ENCODE measurements around the gene DOP1A.
A peak's percentile ranks its signal among the peaks of the same experiment; 100 is the strongest.
"Not testable (repeated sequence)": the region's sequence is repeated elsewhere in the genome, so short reads cannot be mapped to it uniquely, and the experiment has no call there.

The DOP1A gene

DNA sequence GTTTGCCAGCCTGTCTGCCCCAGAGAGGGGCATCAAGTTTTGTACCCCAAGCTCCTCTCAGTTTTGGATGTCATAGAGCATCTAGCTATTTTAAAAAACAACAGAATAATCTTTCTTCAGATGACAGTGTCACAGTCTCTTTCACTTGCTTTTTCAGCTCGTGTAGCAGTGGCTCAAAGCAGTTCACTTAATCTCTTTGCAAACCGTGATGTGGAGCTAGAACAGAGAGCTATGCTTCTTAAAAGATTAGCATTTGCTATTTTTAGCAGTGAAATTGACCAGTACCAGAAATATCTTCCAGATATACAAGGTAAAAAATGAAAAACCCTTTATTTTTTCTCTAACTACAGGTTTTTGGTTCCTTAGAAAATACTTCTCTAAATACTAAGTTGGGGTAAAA lies 88.3 kb downstream of the DOP1A start:
- no peak for DNase-seq

DNA sequence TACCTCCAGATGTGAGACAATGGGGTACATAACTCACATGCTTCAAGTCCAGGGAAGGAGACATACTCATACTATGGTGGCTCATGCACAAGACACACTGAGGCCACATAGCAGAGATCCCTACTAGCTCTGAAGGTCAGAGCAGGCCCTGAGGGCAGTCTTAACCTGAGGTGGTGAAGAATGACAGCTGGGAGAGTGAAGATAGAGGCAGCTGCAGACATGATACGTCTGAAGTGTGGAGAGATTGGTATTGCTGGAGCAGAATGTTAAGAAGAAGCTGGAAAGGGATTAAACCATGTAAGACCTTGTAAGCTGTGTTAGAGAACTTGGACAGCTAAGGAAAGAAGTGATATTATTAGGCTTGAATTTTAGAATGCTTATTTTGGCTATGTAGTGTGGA lies 92.7 kb downstream of the DOP1A start:
- DNase-seq: no peak

DNA sequence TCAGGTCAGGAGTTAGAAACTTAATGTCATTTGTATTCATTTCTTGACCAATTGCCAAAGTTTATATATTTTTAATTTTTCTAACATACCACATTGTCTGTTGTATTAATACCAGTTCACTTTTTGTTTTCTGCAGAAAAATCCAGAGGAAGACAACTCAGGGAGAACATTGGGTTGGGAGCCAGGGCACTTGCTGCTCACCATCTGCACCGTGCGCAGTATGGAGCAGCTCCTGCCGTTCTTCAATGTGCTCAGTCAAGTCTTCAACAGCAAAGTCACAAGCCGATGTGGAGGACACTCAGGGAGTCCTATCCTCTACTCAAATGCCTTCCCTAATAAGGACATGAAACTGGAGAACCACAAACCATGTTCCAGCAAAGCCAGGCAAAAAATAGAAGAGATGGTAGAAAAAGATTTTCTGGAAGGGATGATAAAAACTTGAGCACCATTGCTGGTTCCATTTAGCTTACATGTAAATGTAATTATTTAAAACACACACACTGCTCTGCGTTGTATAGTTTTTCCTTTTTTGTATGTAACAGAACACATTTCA lies 100.3 kb downstream of the DOP1A start:
- no peak for DNase-seq

DNA sequence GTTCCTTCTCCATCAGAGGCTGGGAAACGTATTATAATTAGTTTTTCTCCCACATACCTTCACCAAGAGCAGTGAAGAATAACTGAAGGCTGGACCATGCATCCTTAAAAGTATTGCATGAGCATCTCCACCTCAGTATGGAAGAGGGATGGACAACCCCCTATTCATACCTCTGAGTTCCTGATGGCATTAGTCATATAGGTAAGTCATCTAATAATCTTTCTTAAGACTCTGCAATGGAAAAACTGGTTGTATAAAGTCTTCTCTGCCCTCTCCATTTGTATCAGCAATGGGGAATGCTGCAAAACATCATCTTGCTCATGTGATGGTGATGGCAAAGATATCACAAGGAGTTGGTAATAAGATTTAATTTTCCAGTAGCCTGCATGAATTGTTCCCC lies 101.1 kb downstream of the DOP1A start:
- DNase-seq: no peak

DNA sequence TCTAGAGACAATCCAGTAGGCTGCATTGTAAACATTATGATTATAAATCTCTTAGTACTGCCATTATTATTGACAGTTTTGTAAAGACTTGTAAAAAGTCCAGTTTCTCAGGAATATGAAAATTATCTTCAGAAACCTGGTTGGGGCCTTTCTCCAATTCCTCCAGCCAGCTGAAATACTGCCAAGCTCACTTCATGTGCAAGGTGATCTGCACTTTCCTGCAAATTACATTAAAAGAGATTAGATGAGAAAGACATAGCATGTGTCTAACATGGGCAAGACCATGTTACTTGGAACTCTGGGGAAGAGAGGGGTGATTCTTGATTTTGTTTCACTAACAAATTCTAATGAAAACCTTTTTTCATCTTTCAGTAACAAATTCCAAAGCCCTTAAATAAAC lies 101.6 kb downstream of the DOP1A start:
- no peak for DNase-seq

DNA sequence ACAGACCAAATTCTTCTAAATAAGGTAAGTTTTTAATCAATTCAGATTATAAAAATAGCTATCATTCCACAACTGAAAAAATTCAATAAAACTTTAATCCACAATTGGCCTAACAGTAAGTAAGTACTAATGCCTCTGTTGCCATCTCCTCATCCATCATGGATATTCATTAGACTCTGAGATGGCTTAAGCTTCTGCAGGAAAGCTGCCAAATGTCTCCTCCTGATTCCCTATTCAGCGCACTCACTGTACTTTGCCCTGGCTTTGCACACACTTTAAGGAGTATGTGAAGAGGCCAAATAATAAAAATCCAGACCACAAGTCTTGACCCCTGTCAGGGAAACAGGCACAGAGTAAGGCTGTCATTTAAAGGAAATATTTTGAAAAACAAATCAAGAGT lies 102.0 kb downstream of the DOP1A start:
- DNase-seq: no peak

DNA sequence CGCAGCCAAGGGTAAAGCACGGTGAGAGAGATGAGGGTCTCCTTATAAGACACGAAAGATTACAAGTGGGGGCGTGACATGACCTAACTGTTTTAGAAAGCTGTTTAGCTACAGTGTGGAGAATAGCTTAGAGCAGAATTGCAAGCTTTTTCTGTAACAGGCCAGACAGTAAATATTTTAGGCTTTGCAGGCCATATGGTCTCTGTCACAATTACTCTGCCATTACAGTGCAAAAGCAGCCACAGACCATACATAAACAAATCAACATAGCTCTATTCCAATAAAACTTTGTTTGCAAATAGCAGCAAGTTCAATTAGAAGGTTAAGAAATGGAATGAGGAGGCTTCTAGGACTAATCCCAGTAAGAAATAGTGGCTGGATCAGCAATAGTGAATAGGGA lies 108.8 kb downstream of the DOP1A start:
- DNase-seq: no peak

DNA sequence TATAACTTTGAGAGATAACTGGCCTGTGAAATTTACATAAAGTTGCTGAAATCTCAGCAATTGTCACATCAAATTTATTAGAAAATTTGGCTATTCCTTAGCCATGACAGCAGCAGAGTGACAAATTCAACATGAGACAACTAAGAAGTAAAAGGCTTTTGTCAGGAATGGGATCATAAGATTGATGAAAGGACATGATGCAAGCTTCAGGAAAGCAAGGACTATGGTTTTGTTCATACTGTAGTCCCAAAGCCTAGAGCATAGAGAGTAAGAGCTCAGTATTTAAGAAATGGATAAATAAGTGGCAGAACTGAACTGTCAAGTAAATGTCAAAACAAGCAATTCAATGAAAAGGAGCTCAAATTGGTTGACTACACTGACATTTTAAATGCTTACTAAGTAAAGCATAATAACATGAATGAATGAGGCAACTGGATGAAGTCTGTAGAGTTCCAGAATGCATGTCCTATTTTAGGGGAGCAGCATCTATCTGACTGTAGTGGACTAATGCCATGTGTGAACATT lies 113.0 kb downstream of the DOP1A start:
- DNase-seq: no peak

DNA sequence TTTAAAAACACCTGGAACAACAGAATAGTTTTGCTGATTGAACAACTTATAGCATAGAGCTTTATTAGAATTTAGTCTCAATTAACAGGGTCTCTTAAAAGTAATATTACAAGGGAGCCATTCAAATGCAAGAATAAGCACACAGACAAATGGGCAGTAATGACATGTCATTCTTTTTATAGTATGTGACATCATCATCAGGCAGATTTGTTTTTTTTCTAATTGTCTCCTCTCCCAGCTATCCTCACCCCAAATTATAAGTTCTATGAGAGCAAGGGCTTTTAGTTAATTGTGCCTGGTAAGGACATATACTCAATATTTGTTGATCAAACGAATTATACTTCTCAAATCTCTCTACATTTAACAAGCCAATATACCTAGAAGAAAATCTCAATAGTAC lies 114.6 kb downstream of the DOP1A start:
- DNase-seq: no peak

DNA sequence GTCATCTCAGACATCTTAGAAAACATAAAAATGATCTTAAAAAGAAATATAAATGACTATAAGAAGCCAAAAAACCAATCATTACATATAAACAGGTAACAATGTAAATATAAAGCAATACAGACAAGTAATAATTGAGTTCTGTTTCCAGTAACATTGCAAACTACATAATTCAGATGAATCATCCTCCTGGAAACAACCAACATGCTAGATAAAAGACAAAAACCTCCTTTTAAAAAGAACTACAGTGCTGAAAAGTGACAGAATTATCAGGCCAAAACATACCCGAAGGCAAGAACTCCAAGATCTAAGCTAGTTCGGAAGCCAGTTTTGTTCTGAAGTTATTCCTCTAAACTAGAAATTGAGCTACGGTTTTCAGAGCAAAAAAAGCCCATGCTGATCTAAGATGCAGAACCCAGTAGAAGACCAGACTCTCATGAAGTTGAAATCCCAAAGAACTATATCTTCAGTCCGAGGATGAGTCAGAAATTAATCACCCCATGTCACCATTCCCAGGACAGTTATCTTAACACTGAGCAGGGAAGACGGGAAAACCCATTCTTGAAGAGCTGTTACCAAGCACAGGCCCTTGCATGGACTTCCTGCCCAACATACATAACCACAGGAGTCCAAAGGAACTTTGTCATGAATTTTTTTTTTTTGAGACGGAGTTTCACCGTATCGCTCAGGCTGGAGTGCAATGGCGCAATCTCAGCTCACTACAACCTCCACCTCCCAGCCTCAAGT lies 115.8 kb downstream of the DOP1A start:
- no peak for DNase-seq

DNA sequence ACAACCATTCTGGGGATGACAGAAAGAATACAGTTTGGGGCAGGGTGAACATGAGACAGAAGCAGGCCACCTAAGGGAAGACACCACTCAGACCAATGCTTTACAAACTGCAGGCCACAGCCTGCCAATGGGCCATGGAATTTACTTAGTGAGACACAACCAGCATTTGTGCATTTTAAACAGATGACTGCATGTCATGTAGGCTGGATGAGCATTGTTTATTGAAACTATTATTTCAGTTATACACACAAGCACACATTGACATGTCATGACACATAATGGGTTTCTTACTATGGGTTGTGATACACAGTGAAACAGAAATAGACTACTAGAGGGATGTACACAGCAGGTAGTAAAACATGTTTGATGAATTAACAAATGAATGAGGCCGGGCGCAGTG lies 117.6 kb downstream of the DOP1A start:
- no peak for DNase-seq

DNA sequence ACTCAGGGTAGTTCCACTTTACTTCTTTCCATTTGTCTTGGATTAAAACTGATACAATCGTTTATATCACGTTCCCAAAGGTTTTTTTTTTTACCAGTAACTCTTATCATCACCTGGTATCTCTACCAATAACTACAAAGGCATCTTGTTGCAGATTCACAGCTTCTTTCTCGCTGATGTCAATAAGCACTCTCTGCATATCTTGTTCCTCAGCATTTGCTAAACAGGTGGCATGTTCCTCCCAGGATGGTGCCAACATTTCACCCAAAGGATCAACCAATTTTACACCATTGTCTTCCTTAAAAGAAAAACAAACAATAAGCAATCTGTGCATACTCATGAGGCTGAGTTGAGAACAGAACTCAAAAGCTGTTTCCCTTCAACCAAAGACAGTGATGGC lies 121.0 kb downstream of the DOP1A start:
- no peak for DNase-seq

DNA sequence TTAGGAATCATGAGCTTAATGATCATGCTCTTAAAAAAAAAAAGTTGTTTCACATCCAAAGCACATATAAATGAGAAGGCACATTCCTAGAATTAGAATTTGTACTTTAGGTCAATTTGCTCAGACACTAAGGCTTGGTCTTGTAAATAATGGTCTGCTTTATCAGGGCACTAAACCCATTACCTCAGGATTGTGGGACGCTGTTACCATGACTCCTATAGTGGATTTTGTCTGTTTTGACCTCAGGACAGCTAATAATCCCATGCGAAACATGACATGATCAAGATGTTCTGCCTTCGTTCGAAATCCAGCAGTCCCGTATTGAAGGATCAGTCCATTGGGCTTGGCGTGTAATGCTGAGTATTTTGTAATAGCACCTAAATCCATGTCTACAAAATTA lies 123.2 kb downstream of the DOP1A start:
- no peak for DNase-seq

DNA sequence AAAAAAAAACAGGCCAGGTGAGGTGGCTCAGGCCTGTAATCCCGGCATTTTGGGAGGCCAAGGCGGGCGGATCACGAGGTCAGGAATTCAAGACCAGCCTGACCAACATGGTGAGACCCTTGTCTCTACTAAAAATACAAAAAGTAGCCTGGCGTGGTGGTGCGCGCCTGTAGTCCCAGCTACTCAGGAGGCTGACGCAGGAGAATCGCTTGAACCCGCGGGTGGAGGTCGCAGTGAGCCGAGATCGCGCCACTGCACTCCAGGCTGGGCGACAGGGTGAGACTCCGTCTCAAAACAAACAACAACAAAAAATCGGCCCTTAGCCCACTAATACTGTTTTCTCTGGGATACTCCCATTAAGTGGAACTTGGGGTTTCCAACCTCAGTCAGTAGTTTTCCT lies 124.5 kb downstream of the DOP1A start:
- not testable (repeated sequence) for DNase-seq

DNA sequence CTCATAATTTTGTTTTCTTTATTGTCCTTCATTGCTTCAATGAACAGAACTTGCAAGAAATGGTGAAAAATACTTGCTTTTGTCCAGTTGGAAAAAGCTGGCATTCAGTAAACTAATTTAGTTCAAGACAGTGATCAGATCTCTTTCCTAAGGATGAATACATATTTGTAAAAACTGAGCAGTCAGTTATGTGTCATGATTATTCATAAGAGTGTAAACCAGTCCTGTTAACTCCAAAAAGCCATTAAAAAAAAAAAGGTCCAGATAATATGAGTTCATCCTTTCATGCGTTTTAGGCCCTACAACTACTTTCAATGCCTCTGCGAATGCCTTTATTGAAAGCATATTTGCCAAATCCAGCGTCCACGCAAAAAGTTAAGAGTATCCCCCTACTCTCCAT lies 125.0 kb downstream of the DOP1A start:
- no peak for DNase-seq

DNA sequence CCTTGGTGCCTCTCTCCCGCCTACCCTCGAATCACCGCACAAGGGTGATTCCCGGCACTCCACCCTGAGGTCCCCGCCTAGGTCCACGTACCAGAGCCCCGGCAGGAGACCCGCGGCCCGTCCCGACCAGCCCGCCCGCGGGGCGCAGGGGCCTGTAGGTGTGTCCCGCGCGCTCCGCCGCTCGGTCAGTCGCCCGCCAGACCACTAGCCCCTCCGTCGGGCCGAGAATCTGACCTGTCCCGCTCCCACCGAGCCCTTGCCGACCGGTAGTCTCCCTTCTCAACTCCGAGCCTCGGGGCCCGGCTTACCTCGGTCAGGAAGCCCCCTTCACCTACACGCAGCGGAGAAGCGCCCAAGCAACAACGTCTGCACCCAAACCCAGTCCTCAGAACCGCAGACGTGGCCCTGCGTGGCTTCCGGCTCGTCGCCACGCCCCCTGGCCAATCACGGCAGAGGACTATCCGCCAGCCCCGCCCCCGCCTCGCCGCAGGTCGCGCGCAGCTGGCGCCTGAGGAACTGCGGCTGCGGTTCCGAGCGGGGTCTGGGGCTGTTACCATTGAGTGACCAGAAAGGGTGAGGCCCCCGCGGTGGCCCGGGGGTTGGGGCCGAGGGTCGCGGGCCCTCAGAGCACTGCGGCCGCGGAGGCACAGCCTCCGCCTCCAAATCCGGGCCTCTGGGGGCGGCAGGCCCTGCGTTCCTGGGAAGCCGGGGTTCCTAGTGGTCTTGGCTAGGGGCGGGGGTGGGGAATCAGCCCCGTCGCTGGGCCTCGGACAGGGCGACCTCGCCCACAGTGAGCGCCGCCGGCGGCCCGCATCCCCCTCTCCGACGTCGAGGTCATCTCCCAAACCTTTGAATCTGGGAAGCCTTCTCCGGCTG lies 125.6 kb downstream of the DOP1A start, which contains the start of the genes PGM3 and RWDD2A:
TSS of gene PGM3 (minus strand) at position 395 of the 876 bp plus-strand sequence. CDS start 2,253 bp downstream, outside the sequence.
TSS of gene RWDD2A (plus strand) at position 487 of the 876 bp plus-strand sequence. CDS start 1,095 bp downstream, outside the sequence.
- DNase-seq: peak; percentile 15

DNA sequence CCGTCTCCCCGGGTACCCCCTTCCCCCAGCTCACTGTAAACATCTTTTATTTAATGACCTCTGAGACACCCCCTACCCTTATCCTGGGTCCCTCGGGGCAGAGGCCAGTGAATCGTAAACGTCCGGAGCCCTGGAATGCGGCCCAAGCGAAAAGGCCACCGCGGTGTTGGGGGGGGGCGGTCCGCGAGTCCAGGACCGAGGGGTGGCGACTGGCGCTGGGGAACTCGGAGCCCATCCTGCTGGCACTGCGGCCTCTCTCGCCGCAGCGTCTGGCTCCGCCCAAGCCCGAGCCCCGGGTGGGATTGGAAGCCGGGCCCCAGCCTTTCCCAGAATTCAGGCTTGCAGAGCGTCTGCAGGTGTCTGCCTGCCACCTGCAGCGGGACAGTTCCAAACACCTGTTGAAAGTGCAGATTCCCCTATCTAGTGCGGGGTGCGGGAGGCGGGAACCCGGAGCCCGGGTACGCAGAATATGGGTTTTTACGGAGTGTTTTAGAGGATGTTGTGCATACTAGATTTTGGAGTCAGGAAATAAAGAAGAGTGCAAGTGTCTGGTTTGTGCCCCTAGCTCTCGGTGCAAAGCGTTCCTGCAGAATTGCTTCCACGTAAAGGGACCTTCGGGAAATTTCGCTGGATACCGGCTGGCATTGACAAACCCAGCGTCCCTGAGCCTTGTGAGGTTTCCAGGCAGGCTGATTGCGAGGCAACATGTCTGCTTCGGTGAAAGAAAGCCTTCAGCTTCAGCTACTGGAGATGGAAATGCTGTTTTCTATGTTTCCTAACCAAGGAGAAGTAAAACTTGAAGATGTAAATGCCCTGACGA lies 126.5 kb downstream of the DOP1A start:
- no peak for DNase-seq

DNA sequence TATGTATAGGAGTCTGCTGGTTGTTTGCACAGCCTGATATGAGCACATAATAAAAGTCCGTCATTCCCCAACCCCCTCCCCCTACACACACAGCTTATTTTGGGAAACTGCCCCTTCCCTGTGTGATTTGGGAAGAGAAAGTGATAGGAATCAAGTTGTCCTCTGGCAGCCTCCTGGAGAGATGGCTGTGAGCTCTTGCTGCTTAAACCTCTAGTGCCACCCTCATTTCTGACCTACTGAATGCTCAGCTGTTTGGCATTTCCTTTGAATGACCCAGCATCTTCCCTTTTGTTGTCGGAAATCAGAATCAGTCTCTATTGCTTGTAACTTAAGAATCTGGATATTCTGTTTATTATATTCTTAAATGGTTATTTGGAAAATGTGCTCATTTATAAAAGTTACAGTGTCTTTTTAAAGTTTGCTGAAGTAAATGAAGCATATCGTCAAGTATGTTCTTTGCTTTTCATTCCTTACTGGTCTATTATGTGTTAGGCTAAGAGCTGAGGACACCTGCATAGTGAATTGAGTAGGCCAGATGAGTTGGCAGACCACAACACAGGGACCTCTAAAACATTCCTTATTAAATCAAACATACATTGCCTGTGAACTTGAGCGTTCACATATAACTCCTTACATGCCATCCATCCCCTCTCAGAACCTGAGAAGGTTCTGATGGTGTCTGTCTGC lies 131.2 kb downstream of the DOP1A start:
- DNase-seq: no peak

DNA sequence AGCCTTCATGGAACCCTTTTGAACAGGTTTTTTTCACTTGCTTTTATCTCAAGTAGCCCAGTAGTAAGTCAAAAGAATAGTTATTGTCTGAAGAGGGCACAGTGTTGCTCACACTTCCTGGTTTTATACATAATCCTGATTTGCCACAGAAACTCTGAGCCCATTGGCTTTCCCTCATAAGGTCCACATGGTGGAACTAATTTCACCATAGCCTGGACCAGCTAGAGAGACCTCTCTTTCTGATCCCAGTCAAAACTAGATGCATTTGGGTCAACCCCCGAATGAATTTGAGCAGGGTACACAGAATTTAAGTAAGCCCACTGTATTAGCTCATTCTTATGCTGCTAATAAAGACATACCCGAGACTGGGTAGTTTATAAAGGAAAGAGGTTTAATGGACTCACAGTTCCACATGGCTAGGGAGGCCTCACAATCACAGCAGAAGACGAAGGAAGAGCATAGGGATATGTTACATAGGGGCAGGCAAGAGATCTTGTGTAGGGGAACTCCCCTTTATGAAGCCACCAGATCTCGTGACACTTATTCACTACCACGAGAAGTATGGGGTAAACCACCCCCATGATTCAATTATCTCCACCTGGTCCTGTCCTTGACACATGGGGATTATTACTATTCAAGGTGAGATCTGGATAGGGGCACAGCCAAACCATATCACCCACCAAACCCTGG lies 131.8 kb downstream of the DOP1A start:
- DNase-seq: no peak

DNA sequence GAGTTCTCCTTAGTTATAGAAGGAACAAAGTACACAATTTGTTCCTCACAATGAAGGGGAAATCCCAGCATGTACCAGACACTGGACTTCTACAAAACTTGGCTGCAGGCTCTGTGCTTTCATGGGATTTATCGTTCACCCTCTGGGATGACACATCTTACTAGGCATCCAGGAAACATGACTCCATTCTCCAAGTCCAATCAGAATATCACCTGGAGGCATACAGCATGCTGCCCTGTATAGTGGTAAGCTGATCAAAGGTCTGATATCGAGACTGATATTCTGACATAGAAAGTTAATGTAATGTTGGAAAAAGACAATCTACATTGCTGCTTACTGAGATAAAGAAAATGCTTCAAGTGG lies 132.4 kb downstream of the DOP1A start:
- DNase-seq: no peak

DNA sequence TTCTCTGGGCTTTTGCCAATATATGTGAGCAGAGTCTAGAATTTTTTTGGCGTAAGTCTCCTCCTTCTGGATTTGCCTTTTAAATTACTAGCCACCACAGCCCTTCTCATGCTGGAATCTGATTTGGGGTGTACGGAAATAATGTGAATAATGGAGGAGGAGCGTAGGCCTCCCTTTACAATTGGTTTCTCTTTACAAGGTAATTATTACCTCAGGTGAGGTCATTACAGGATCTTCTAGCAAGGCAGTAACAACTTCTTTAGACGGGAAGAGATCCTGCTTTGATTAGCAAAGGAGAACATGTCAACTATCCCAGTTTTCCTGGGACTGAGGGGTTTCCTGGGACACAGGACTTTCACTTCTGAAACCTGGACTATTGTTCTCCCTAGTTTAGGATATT lies 134.6 kb downstream of the DOP1A start:
- DNase-seq: no peak
